ENCODE results near the gene TMEM43. TPM values are rescaled to one million over a fixed set of nuclear protein-coding genes. Genes with fewer than 3 reads are reported as not detected.

The TMEM43 gene
- total and polyA plus RNA-seq, 2 of the 8 experiments (the other 6 are each of a cell fraction or from before 2014, with no cell fraction given), result 27.0 to 33.7 TPM

DNA sequence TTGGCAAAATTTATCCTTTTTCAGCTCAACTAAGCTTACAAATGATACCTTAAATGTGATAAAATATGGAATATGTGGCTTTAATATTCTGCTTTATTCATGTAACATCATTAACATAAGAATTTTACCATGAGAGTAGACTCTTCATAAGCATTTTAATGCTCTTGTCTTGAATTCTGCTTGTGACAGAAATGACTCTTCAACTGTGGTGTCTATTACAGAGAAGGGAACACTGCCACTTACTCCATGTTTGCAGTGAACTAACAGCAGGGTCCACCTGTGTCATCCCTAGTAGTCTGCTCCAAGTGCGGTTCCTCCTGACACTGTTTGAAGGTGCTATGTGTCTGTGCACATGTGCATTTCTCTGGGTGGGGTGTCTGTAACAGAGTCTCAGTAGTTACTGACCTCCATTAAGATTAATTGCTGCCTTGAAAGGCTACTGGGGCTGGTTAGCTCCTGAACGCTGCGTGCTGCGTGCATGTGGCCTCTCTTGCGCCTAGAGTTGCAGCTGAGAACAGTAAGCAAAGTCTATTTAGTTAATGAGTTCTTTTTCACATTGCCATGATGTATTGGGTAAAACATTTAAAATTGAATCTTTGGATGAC lies 62.1 kb downstream of the TMEM43 start (continued):
- TF ChIP-seq, protein P1, sequence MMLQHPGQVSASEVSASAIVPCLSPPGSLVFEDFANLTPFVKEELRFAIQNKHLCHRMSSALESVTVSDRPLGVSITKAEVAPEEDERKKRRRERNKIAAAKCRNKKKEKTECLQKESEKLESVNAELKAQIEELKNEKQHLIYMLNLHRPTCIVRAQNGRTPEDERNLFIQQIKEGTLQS (IDR thresholded peaks at IDR 0.05; ENCODE audit: insufficient read depth, low read depth, low read length), result no peak
